Inflammatory macrophage treated with lipopolysaccharide for 1 hour (primary cell): ENCODE measurements around the gene FNDC3A.

ENCODE experiments used
- DNase-seq, 2 donors: peaks; one replicate each; pipeline ENCODE4 v3.0.0-alpha.2; 2020 to 2022

FNDC3A gene

GRCh38 chr13:49220036-49220855 is 244.5 kb downstream of the FNDC3A start, which contains the start of gene MLNR:
TSS of gene MLNR (plus strand) at chr13:49220338. CDS start at chr13:49220338, 0 bp downstream.
- DNase-seq = peak in 1 of 2 donors; percentile 10

DNA sequence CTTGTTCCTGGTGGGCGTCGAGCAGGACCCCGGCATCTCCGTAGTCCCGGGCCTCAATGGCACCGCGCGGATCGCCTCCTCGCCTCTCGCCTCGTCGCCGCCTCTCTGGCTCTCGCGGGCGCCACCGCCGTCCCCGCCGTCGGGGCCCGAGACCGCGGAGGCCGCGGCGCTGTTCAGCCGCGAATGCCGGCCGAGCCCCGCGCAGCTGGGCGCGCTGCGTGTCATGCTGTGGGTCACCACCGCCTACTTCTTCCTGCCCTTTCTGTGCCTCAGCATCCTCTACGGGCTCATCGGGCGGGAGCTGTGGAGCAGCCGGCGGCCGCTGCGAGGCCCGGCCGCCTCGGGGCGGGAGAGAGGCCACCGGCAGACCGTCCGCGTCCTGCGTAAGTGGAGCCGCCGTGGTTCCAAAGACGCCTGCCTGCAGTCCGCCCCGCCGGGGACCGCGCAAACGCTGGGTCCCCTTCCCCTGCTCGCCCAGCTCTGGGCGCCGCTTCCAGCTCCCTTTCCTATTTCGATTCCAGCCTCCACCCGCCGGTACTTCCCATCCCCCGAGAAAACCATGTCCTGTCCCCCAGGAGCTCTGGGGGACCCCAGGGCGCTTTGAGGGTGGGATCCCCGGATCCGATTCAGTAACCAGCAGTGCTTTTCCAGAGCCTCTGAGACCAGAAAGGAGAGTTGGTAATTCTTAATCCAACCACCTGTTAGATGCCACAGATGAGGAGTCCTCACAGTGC is 245.3 kb downstream of the FNDC3A start:
- DNase-seq = peak; percentile 29 to 35

- no peak for DNase-seq
These were observed 245.9 kb downstream of the FNDC3A start for GRCh38 chr13:49221590-49221965.

GRCh38 chr13:49225223-49226042 is 249.7 kb downstream of the FNDC3A start:
- peak in 1 of 2 donors; percentile 17 for DNase-seq

DNA sequence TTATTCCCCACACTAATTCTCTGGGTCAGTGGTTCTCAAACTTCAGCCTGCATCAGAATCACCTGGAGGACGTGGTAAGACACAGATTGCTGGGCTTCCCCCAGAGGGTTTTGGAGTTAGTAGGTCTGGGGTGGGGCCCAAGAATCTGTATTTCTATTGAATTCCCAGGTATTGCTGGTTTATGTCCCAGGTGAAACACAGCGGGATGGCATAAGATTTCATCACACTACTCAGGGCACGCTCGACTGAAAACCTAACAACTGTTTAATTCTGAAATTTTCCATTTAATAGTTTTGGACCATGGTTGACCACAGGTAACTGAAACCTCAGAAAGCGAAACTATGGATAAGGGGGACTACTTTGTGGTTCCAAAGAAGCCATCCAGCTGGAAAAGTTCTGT is 250.9 kb downstream of the FNDC3A start:
- DNase-seq = no peak

GRCh38 chr13:49234741-49235140 is 259.0 kb downstream of the FNDC3A start:
- DNase-seq = no peak

- no peak for DNase-seq
These were observed 260.2 kb downstream of the FNDC3A start for GRCh38 chr13:49235856-49236431.

DNA sequence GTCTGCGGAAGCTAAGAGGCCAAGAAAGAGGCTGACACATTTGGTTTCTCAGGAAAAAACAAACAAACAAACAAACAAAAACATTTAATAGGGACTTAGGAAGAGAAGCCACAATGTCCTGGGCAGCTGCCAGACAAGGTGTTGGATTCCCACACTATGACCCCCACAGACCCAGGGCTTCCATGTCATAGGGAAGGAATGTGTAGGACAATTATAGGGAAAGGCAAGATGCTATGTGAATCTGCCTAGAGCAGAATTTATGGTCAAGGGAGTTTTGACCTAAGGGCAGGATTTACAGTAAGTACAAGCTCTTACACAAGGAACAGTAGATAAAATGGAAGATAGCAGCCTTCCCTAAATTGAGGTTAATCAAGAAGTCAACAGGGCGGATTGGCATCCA is 262.9 kb downstream of the FNDC3A start:
- no peak for DNase-seq

GRCh38 chr13:49240017-49240416 is 264.3 kb downstream of the FNDC3A start:
- DNase-seq = peak; percentile 17 to 55

- DNase-seq = no peak
These were observed 265.6 kb downstream of the FNDC3A start for GRCh38 chr13:49241296-49241695.

- no peak for DNase-seq
These were observed 269.4 kb downstream of the FNDC3A start for GRCh38 chr13:49245101-49245500.

DNA sequence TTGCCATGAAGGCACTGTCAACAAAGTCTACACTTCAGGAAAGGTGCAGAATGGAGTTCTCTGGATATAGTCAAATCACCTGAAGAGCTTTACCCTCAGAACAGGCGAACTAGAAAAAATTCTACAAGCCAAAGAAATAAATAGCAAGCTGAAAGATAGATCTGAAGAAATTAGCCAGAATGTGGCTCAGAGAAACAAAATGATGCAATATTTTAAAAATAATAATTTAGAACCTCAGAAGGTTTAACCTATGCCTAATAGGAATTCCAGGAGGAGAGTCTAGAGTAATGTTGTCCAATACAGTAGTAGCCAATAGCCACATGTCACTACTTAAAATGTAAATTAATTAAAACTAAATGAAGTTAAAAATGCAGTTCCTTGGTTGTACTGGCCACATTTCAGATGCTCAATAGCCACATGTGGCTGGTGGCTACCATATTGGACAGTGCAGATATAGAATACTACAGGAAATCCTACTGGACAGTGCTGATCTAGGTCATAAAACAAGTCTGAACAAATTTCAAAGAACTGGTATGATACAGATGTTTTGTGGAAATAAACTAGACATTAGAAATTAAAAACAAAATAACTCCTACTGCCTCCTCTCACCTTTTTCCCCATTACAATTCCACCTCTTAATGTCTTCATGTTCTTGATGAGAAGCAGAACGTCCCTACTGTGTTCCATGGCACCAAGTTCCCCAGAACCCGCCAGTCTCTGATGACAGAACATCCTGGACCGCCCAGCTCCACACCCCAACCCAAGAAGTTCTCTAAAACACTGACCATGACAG is 271.3 kb downstream of the FNDC3A start:
- DNase-seq = peak; percentile 2 to 73

DNA sequence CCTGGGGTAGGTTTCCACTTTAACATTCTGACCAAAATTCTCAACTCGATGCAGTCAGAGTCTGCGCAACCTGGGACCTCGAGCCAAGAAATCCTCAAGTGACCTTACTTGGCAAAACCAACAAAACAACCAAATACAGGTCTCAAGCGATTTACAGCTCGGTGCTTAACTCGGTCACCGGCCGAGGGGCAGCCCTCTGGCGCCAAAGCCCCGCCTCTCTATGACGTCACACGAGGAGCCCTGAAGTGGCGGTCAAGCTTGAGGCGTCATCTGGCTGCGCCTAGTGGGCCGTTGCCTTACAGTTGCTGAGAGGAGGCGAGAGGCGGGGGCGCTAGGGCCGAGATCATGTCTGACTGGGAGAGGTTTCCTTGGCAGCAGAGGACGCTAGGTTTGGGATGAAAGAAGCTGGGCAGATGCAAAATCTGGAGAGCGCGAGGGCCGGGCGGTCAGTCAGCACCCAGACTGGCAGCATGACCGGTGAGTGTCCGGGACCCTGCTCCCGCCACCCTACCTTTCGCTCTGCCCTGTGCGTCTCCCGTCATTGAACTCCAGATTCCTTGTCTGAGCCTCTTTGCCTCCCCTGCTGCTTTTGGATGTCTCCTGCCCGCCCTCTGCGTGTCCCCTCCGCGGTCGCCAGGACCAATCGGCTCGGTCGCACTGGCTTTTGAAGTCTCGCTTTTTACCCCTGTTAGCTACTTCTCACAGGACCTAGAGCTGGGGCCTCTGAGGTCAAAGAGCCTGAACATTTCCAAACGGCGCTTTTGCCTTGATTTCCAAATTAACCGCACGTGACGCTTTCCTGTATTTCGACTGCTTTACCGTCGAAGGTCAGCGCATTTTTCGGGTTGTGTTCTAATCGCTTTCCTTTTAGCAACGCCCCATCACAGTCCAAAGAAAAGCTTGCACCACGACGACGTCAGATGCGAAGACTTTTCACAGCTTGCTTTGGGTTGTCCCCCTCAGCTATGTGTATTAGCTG is 272.2 kb downstream of the FNDC3A start, which contains the start of gene CDADC1:
Gene CDADC1, plus strand, starts transcription at position 283 of the 979 bp plus-strand sequence. Its CDS starts 113 bp downstream, at position 396.
- peak; percentile 96 to 99 for DNase-seq

- DNase-seq = no peak
These were observed 272.9 kb downstream of the FNDC3A start for GRCh38 chr13:49248622-49249002.

DNA sequence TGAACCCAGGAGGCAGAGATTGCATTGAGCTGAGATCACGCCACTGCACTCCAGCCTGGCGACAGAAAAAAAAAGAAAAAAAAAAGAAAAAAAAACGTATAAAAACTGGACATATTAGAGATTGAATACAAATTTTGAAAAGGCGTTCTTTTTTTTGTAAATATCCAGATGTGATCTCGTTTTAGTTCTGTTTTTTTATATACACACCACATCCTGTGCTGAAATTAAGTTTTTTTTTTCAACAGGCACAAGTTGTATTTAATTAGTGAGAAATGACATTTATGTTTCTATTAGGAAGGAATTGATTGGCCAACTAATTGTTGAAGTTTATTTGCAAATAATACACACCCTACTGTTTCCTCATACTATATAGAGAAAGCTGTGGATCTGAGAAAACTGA is 275.6 kb downstream of the FNDC3A start:
- no peak for DNase-seq

DNA sequence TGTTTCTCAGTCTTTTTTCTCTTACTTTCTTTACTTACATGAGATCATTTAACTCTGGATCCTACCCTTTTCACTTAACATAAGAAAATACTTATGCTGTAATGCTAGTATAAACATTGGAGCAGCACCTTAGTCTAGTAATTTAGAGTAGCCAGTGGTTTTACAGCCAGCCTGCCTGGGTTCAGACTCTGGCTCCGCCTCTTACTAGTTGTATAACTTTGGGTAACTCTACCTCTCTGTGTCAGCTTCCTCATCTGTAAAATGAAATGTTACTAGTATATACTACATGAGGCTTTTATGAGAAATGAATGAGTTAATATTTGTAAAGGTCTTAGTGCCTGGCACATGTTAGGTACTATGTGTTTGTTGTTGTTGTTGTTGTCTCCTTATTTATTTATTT is 277.6 kb downstream of the FNDC3A start:
- no peak for DNase-seq

GRCh38 chr13:49254007-49254406 is 278.3 kb downstream of the FNDC3A start:
- DNase-seq = no peak

GRCh38 chr13:49256841-49257240 is 281.1 kb downstream of the FNDC3A start:
- DNase-seq = no peak

DNA sequence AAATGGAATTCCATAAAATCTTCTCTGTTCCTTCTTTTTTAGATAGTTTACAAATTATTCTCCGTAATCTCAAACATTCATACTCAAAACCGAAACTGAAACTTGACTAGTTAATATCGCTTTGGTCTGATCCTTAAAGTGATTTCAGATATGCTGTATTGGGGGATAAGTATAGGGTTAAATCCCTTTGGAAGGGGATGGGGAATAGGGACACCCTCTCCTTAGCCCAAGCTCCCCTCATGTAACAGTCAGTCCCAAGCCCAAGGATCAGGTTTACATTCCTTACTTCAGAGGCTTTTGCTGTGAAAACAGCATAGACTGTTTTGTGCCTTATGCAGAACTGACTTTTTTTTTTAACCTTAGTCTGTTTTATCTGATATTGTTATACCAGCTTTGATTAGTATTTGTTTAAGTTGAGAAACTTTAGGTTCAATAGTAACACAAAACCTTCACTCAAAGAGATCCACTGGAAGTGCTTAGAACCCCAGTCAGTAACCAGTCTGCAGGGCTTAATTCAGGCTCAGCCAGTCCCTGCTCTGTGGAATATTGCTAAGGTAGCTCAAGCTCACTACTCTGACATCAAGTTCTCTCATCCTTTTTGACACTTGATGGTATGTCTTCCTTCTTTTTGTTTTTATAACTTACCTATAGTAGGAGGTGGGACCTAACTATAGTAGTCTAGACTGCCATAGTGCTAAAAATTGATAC is 282.5 kb downstream of the FNDC3A start:
- peak; percentile 37 to 53 for DNase-seq
